HG03025 (cell line): ENCODE data around the gene EXOSC3.
"Not testable (repeated sequence)": the region's sequence is repeated elsewhere in the genome, so short reads cannot be mapped to it uniquely, and the experiment has no call there.

Experiments
- ATAC-seq: cut with Tn5 transposase; IDR thresholded peaks from one replicate; pipeline ENCODE4 v1.9.1; 2021; ENCODE audit warnings: mild to moderate bottlenecking, moderate library complexity; ENCODE audit not compliant: unreplicated experiment, low FRiP score

Gene EXOSC3

DNA sequence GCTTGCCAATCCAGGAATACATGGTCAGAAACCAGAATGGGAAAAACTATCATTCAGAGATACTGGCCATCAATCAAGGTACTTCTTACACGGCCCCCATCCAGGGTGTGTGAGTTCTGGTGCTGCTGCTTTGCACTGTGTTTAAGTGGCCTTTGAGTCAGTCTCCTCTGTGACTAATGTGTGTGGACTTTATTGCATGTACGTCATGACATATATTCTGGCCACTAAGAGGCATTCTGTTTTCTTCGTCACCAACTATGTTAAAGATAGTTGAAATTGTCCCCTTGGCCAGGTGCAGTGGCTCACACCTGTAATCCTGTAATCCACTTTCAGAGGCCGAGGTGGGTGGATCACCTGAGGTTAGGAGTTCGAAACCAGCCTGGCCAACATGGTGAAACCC is 8.5 kb downstream of the EXOSC3 start:
- no peak for ATAC-seq

DNA sequence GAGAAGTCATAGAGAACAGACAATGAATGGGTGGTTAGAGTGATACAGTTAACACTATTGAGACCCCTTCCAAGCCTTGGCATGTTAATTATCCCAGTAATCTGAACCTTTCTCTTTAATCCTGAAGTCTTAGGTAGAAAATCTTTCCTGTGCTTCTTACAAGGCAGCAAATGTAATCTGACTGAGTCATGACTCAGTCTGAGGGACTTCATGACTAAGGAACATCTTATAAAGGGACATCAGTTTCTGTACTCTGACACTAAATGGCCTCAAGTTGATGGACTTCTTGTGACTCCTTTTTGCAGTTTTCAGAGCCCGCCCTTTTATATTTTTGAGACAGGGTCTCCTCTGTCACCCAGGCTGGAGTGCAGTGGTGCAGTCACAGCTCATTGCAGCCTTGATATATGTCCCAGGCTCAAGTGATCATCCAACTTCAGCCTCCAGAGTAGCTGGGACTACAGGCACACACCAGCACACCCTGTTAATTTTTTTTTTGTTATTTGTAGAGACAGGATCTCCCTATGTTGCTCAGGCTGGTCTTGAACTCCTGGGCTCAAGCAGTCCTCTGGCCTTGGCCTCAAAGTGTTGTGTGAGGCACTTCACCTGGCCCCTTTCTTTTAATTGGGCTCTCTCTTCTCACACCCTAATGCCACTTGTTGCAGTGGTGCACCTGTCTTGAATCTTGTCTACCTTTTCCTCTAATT is 9.5 kb downstream of the EXOSC3 start:
- ATAC-seq = no peak

DNA sequence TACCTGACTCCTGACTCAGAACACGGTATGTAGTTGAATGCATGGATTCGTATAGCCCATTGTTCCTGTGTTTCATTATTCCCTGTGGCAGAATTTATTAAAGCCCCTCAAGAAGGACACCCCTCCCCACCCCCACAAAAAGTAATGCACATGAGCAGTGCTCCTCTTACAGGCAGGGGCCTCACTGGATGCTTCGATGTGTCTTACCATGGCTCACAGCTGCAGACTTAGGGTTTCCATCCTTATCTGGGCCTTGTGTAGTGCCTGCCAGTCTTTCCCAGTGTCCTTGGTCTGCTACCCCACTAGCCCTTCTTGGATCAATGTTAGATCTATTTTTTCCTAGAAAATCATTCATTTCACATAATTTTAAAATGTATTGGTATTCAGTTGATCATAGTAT is 14.9 kb downstream of the EXOSC3 start:
- no peak for ATAC-seq

DNA sequence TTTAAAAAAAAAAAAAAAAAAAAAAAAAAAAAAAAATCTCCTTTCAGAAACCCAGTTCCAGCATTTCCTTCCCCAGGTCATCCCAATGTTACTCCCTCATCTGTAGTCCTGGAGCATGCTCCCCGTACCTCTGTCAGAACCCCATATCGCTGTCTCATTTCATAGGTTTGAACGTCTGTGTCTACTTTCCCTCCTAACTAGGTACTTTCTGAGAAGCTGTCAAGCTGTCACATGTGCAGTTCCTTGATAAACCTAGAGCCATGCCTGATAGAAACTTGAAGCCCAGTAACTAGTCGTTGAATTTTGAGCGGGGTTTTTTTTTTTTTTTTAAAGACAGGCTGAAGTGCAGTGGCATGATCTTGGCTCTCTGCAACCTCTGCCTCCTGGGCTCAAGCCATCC is 15.6 kb downstream of the EXOSC3 start:
- ATAC-seq = no peak

DNA sequence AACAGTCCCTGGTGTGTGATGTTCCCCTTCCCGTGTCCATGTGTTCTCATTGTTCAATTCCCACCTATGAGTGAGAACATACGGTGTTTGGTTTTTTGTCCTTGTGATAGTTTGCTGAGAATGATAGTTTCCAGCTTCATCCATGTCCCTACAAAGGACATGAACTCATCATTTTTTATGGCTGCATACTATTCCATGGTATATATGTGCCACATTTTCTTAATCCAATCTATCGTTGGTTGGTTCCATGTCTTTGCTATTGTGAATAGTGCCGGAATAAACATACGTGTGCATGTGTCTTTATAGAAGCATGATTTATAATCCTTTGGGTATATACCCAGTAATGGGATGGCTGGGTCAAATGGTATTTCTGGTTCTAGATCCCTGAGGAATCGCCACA is 19.6 kb downstream of the EXOSC3 start:
- not testable (repeated sequence) for ATAC-seq

DNA sequence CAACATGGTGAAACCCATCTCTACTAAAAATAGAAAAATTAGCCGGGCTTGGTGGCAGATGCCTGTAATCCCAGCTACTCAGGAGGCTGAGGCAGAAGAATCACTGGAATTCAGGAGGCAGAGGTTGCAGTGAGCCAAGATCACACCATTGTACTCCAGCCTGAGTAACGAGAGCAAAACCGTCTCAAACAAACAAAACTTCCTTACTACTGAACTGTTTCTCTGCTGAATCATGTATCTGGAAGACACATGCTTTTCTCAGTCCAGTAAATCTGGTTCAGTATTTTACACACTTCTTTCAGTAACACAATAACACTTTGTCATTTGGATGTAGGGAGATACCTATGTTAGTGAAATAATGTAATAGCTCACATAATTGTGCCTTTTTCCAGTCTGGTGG is 23.4 kb downstream of the EXOSC3 start:
- no peak for ATAC-seq

DNA sequence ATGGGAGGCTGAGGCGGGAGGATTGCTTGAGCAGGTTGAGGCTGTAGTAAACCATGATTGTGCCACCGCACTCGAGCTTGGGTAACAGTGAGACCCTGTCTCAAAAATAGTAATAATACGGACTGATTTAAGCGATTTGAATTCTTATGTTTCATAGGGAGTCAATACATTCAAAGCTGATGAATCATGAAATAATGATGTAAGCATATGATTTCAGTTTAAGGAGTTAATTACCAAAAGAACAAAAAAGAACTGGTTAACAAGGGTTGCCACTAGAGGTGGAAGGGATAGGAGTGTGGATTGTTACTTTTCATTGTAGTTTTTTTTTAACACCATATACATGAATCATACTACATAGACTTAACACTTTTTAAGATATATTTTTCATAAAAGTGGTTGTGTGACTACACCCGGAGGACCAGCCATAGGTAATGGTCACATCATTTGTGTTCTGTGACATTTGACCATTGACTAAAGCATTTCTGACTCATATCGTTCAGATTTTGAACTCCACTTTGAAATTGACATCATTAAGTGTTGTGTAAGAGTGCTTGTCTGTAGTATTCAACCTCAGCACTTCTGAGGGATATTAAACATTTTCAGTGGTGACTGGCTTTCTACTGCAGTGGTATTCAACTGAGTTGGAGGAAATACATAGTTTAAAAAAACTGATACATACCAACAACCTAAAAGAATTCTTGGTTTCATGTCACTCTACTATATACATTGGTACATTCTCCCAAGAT is 24.3 kb downstream of the EXOSC3 start:
- no peak for ATAC-seq

DNA sequence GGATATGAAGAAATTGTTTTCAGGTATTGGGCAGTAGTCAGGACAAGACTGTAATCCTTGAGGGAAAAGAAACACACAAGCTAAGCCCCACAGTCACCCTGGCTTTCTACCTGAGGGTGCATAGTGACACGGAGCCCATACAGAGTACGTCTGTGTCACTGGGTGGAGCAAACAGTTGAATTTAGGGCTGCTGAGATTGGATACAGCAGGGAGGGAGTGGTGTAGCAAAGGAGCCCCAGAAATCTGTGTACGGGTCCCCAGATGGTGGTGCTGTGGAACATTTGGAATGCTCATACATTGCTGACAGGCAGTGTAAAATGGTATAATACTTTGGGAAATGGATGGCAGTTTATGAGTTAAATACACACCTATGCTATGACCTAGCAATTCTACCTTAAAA is 26.1 kb downstream of the EXOSC3 start:
- ATAC-seq = no peak

DNA sequence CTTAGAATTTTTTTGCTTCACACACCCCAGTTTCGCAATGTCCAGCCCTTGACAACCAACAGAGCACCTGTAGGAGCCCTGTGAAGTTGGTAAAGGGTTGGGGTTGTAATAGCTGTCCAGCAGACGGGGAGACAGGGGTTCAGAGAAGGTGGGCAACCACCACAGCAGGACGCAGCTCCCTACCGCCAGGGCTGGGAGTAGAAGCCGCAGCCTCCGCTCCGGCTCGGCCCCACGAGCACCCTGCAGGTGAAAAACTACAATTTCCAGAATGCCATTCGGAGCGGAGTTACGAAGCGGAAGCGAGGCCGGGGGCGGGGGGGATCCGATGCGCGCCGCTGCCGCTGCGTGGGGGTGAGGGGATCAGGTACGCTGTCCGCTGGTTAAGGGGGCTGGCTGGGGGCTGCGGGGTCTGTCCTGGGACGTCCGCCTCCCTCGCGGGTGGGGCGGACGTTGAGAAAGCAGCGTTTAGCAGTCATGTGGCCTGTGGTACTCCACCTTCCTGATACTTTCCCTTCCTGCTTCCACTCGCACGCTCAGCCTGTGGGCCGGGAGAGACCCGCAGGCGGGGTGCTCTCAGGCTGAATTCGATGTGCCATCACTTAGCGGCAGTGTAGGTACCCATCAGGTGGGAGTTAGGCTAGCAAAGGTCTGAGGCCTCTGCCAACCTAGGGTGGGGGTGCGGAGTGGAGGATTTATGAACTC is 31.2 kb downstream of the EXOSC3 start, which contains the start of gene TRMT10B:
TRMT10B (plus strand) TSS at position 317 of the 702 bp plus-strand sequence. CDS start 8,127 bp downstream, outside the sequence.
- ATAC-seq = peak; percentile 77

DNA sequence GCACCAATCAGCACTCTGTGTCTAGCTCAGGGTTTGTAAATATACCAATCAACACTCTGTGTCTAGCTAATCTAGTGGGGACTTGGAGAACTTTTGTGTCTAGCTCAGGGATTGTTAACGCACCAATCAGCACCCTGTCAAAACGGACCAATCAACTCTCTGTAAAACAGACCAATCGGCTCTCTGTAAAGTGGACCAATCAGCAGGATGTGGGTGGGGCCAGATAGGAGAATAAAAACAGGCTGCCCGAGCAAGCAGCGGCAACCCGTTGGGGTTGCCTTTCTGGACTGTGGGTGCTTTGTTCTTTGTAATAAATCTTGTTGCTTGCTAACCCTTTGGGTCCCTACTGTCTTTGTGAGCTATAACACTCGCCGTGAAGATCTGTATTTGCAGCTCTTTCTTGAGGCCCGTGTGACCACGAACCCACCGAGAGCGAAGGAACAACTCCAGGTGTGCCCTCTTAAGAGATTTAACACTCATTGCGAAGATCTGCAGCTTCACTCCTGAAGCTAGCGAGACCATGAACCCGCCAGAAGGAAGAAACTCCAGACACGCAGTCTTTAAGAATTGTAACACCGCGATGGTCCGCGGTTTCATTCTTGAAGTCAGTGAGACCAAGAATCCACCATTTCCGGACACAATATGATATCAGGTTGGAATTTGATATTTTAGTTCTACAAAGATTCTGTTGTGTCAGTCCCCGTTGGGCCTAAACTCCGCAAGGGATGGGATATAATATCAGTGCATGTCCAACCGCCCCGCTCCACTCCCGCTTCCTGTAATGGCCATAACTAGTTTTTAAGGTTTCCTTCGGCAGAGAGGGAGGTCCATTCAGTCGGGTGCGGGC is 32.0 kb downstream of the EXOSC3 start:
- no peak for ATAC-seq

DNA sequence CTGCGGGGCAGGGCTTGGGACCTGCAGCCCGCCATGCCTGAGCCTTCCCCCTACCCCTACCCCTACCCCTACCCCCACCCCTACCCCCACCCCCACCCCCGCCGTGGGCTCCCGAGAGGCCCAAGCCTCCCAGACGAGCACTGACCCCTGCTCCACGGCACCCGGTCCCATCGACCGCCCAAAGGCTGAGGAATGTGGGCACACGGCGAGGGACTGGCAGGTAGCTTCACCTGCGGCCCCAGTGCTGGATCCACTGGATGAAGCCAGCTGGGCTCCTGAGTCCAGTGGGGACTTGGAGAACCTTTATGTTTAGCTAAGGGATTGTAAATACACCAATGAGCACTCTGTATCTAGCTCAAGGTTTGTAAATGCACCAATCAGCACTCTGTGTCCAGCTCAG is 32.8 kb downstream of the EXOSC3 start:
- not testable (repeated sequence) for ATAC-seq

DNA sequence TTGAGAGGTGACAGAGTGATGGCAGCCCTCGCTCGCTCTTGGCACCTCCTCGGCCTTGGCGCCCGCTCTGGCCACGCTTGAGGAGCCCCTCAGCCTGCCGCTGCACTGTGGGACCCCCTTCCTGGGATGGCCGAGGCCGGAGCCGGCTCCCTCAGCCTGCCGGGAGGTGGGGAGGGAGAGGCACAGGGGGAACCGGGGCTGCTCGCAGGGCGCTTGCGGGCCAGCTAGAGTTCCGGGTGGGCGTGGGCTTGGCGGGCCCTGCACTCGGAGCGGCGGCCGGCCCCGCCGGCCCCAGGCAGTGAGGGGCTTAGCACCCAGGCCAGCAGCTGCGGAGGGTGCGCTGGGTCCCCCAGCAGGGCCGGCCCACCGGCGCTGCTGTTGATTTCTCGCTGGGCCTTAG is 33.2 kb downstream of the EXOSC3 start:
- not testable (repeated sequence) for ATAC-seq

DNA sequence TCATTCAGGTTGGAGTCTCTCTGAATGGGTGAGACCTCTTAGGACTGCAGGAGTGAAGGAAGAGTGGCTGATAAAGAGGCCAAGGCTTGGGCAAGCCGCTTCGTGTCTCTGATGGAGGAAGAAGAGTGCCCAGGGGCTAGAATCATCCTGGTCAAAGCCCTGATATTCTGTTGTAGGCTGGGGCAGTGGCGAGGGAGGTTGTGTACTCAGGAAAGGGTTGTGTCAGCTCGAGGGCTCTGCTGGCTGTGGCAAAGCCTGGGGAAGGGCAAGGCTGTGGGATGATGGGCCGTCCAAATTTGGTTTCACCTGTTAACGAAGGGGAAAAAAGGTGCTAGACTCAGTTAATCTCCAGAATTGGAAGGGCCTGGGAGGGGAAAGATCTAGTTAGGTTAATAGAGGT is 33.7 kb downstream of the EXOSC3 start:
- ATAC-seq = no peak

DNA sequence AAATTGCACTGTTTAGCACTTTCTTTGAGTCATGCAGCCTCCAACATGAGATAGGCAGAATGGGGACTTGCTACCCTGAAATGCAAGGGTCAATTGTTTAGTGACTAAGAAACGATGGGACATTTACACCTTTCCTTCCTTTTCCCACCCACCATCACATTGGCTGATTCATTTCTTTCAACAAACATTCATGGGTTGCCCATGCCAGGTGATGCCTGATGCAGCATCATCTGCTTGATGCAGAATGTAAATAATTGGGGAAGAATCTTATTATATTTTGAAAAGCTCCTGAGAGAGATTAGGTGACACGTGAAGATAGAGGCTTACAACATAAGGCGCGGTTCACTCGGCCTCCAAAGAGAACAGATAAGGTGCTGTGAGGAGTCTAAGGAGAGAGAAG is 35.7 kb downstream of the EXOSC3 start:
- no peak for ATAC-seq

DNA sequence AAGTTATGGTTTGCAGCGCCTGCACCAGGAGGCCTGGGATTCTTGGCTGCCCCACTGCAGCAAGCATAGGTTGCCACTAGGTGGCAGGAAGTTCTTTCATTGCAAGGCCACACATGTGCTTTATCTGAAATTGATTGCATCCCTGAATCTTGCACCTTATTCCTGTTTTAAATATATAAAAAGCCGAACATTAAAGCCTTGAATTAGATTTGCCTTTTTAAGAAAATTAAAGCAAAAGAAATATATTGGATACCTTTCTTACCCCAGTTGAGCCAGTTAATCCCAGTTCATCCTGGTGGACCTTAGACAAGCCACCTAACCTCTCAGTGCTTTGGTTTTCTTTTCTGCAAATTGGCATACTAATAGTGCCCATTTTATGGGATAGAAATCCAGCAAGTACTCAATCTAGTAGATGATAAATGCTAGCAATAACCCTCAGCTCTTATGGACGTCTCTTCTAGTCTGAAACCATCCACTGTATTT is 37.6 kb downstream of the EXOSC3 start:
- no peak for ATAC-seq

DNA sequence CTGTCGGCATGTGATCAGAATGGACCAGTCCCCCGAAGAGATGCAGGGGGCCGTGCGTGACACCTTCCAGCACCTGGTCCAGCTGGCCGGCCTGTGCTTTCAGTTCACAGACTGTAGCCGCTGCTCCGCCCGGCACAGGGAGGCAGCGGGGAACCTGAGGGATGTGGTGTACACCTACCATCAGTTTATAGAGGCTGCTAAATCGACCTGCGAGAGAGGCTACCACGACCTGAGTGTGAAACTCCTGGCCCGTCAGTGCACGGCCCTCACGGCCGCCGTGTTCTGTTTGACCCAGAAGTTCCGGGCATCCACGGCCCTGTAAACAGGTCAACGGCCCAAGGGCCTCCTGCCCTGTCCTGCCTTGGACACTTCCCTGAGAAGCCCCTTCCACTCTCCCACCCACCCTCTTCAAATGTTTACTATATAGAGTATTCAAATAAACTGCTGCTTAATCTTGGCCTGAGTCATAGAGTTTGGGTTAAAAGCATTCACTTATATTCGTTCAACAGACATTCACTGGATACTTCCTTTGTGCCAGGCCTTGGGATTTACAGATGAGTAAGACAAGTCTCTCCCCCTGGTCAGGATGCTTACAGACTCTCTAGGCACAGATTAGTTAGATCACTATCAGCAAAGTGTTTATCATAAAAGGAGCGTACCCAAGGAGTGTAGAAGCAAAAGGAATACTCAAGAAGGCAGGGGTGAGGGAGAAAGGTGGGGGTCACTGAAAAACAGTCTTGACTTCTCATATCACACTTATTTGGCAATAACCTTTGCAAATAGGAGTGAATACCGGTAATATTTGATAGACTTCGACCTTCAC is 38.2 kb downstream of the EXOSC3 start:
- no peak for ATAC-seq

DNA sequence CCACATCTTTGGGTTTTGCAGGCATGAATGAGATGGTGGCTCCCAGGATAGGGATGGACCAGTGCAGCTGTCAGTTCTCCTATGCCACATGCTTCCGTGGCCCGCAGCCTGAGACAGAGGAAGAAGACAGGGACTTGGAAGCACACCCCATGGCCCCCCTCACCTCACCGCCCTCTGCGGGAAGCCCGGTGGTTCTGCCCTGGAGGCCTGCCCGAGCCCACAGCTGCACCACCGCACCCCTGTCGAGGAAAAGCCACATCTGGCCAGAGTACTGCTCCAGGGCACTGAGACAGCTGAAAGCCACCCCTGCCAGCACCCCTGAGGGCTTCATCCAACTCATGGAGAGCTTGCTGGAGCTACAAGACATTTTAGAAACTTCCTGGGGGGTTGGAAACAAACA is 38.9 kb downstream of the EXOSC3 start:
- no peak for ATAC-seq

DNA sequence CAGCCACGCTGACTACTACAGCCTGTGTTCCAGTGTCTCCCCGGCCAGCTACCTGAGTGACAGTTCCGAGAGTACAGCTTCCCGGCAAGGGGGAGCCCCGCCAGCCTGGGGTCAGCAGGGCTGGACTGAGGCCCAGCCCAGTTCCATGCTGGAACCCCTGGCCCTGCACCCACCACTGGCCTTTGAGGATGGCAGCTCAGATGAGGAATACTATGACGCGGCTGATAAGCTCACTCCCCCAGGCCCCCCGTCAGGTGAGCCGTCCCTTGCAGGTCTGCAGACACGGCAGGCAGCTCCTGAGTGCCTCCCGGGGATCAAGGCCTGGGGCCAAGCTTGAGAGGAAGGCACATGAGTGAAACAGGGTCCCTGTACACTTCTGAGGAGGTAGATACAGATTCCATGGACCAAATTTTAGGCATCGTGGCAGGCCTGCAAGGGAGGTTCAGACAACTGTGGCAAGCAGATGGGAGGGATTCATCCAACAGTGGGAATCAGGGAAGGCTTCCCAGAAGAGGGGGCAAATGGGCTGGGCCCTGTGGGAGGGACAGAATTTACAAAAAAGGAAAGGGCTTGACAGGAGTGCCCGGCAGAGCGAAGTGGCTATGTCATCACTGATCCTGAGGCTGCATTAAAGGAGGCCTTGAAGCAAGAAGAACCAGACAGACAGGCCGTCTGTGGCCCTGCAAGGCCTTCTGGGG is 44.1 kb downstream of the EXOSC3 start:
- no peak for ATAC-seq

DNA sequence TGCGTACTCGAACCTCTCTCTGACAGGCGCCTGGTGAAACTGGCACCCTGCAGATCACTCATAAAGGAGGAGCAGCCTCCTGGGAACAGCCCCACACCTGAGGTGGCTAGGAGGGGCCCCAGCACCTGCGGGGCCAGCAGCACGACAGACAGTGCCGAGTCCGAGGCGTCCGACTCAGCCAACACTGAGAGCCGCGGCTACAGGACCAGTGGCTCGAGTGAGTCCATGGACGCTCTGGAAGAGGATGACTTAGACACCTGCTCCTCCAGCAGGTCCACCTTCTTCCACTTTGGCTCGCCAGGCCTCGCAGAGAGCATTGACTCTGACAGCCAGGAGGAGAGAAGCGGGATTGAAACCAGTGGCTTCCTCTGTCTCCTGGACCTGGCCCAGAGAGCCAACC is 44.7 kb downstream of the EXOSC3 start:
- ATAC-seq = no peak
